PC-3 (cell line): Measurements from ENCODE around the gene HOXC11. TPM values are rescaled to one million over a fixed set of nuclear protein-coding genes. Genes with fewer than 3 reads are reported as not detected.

Experiments used
- ATAC-seq: fragments of 200-7000 bp; cut with Tn5 transposase; 2 replicates; pipeline ENCODE4 v1.9.1; 2020; ENCODE audit warnings: mild to moderate bottlenecking, moderate library complexity
- BruUV-seq: library from RNA; stranded (reverse); fragments of 400-500 nt; replicated peaks from 2 replicates; lab custom pipeline; 2021; lab: Mats Ljungman, UMichigan
- CTCF ChIA-PET: fragments of 300-600 bp; sonication (Branson Sonifier 250); formaldehyde crosslinking; loops from one replicate; lab custom pipeline; 2022; ENCODE audit warnings: antibody characterized with exemption; lab: Charles Lee
- POLR2A ChIA-PET: fragments of 300-600 bp; sonication (Branson Sonifier 250); formaldehyde crosslinking; loops from one replicate; lab custom pipeline; 2022; ENCODE audit warnings: antibody characterized with exemption; ENCODE audit not compliant: unreplicated experiment; lab: Charles Lee
- DNase-seq: peaks from one replicate; pipeline ENCODE4 v3.0.0-alpha.2; 2015
- H2AFZ ChIP-seq: fragments of 300-600 bp; sonication (generic); 2 replicates; pipeline ENCODE4 v1.6.0; 2016; ENCODE audit warnings: antibody characterized with exemption, low read length
- H3F3A ChIP-seq: fragments of 300-600 bp; sonication (generic); one replicate; pipeline ENCODE4 v1.6.0; 2017; ENCODE audit warnings: antibody characterized with exemption, low read length, control low read depth, mild to moderate bottlenecking; ENCODE audit not compliant: unreplicated experiment
- H3K27ac ChIP-seq: fragments of 300-600 bp; sonication (generic); 2 replicates; pipeline ENCODE4 v1.5.1; 2016; ENCODE audit warnings: mild to moderate bottlenecking, low read length
- H3K27me3 ChIP-seq: fragments of 300-600 bp; sonication (generic); 2 replicates; pipeline ENCODE4 v1.6.1; 2016; ENCODE audit warnings: low read length, mixed read lengths
- H3K36me3 ChIP-seq: fragments of 300-600 bp; sonication (generic); 2 replicates; pipeline ENCODE4 v1.6.1; 2016; ENCODE audit warnings: low read depth, mixed run types, low read length, mixed read lengths
- H3K4me1 ChIP-seq: fragments of 300-600 bp; sonication (generic); 2 replicates; pipeline ENCODE4 v1.5.1; 2016; ENCODE audit warnings: low read length; ENCODE audit not compliant: insufficient read depth
- H3K4me2 ChIP-seq: fragments of 300-600 bp; sonication (generic); 2 replicates; pipeline ENCODE4 v1.6.0; 2016; ENCODE audit warnings: low read length
- H3K4me3 ChIP-seq: fragments of 300-600 bp; sonication (generic); 2 replicates; pipeline ENCODE4 v1.5.1; 2016; ENCODE audit warnings: mild to moderate bottlenecking, low read length, mixed read lengths
- H3K79me2 ChIP-seq: fragments of 300-600 bp; sonication (generic); 2 replicates; pipeline ENCODE4 v1.6.1; 2017; ENCODE audit warnings: low read length, mixed read lengths
- H3K9ac ChIP-seq: fragments of 300-600 bp; sonication (generic); 2 replicates; pipeline ENCODE4 v1.6.0; 2016; ENCODE audit warnings: mild to moderate bottlenecking, low read length
- H3K9me2 ChIP-seq: fragments of 300-600 bp; sonication (generic); replicated peaks from 2 replicates; pipeline ENCODE4 v1.6.1; 2016; ENCODE audit warnings: mixed run types, low read length, mixed read lengths
- H3K9me3 ChIP-seq: fragments of 300-600 bp; sonication (generic); 2 replicates; pipeline ENCODE4 v1.6.1; 2016; ENCODE audit warnings: low read length, mixed read lengths
- H4K20me1 ChIP-seq: fragments of 300-600 bp; sonication (generic); 2 replicates; pipeline ENCODE4 v1.6.1; 2016; ENCODE audit warnings: low read length, mixed read lengths
- EZH2 ChIP-seq: fragments of 300-600 bp; sonication (generic); IDR thresholded peaks from one replicate; pipeline ENCODE4 v1.6.1; 2017; ENCODE audit warnings: antibody characterized with exemption, mild to moderate bottlenecking, low read length; ENCODE audit not compliant: unreplicated experiment
- EZH2phosphoT487 ChIP-seq: fragments of 300-600 bp; sonication (generic); IDR thresholded peaks from 2 replicates; pipeline ENCODE4 v1.6.1; 2018; ENCODE audit warnings: mild to moderate bottlenecking, antibody characterized with exemption, low read length, borderline replicate concordance
- intact Hi-C: fragments of 100-400 bp; cut with micrococcal nuclease; formaldehyde crosslinking; loops from 2 replicates; pipeline ENCODE4 v1.9.0; 2023
- total RNA-seq: library from RNA; depleted of rRNA; stranded (reverse); fragments of >200 nt; gene quantifications from 2 replicates; pipeline ENCODE4 v1.2.3, GENCODE V29; 2014
- TF ChIP-seq, protein P1 (sequence below): fragments of 300-600 bp; sonication (generic); conservative IDR thresholded peaks from 2 replicates; pipeline ENCODE4 v1.5.1; 2017; ENCODE audit warnings: antibody characterized with exemption, low read depth, mild to moderate bottlenecking, low read length

Gene HOXC11
- total RNA-seq, 1 experiment from 2014 or later, result 0.84 TPM

DNA sequence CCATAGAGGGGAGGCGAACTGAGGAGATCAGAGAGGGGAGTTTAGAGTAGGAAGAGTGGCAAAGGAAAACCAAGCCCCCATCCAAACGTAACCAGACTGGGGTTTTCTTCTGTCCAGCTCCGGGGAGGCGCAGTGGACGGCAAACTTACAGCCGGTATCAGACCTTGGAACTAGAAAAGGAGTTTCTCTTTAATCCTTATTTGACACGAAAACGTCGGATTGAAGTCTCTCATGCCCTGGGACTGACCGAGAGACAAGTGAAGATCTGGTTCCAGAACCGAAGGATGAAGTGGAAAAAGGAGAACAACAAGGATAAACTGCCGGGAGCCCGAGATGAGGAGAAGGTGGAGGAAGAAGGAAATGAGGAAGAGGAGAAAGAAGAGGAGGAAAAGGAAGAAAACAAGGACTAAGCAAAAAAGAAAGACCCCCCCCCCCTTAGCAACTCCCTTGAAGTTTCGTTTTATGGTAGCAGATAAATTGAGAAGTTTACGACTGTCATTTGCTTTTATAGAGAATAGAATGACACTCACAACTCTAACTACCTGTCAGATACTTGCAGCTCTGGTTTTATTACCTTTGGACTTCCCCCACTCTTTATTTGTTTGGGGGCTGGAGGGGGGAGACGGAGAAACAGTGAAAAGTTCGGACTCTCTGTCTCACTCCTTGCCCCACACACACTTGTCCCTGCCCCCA, 38.2 kb downstream of the HOXC11 start:
- ChIA-PET POLR2A (interaction anchor here (0.6 kb wide), 1 partner anchor 288 kb away, joined by 3 read pairs; no protein-coding TSS in a partner anchor), CTCF (no interaction called here)
- ATAC-seq (no peak), DNase-seq (no peak)
- Histone ChIP-seq H3K4me3 (peak overlapping the region; percentile 78), H3K9ac (no peak overlapping the region), H4K20me1 (no peaks in the 10 kb centered on the region), H2AFZ (peak overlapping the region; percentile 41; the same call in 1 of the 2 replicates), H3K36me3 (no peaks in the 10 kb centered on the region), H3F3A (no peaks in the 10 kb centered on the region), H3K27ac (no peak overlapping the region), H3K9me2 (no peaks in the 10 kb centered on the region), H3K9me3 (no peaks in the 10 kb centered on the region), H3K4me2 (peak overlapping the region; percentile 99), H3K79me2 (peaks cover 24% of the 10 kb centered on the region), H3K4me1 (peaks cover 50% of the 10 kb centered on the region), H3K27me3 (no peaks in the 10 kb centered on the region)
- BruUV-seq, result no TSS peak
- no peak for TF ChIP-seq EZH2
- intact Hi-C loops, result no loop called here

DNA sequence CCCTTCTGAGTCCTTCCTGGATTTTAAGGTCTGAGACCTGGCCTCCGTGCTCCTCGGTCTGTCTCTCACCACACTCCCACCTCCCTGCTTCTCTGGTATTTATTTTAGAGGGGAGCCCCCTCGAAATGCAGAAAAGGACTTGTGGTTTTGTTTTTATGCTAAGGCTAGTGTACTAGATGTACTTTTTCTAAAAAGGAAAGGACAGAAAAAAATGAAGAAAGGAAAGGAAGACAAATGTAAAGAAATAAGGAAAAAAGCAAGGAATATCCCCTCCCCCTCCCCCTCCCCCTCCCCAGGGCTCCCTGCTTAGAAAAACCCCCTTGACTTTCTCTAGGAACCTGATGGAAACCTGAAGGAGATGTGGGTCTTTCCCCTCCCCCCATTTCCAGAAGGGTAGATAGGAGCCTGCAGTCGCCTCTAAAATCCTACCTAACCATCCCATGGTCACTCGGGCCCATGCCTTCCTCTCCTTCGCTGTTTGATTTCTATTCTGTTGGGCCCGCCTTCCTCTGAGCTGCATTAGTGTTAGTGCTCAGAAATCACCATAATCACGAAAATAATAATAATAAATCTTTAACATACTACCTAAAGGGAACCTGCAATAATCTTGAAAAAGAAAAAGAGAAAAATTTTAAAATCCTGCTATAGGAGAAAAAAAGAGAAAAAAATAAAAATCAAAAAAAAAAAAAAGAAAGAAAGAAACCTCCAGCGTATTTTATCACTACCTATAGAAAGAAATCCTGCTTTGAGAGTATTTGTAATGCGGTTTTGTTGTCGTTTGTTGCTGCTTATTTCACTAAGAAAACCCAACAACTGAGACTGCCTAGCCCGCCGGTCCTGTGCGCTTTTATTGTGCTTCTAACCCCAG, 39.0 kb downstream of the HOXC11 start:
- H2AFZ ChIP-seq, result no peak overlapping the region
- no peak for TF ChIP-seq EZH2
- TF ChIP-seq, protein P1, sequence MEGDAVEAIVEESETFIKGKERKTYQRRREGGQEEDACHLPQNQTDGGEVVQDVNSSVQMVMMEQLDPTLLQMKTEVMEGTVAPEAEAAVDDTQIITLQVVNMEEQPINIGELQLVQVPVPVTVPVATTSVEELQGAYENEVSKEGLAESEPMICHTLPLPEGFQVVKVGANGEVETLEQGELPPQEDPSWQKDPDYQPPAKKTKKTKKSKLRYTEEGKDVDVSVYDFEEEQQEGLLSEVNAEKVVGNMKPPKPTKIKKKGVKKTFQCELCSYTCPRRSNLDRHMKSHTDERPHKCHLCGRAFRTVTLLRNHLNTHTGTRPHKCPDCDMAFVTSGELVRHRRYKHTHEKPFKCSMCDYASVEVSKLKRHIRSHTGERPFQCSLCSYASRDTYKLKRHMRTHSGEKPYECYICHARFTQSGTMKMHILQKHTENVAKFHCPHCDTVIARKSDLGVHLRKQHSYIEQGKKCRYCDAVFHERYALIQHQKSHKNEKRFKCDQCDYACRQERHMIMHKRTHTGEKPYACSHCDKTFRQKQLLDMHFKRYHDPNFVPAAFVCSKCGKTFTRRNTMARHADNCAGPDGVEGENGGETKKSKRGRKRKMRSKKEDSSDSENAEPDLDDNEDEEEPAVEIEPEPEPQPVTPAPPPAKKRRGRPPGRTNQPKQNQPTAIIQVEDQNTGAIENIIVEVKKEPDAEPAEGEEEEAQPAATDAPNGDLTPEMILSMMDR, result no peak
- no peak for TF ChIP-seq EZH2phosphoT487
- intact Hi-C loops, result no loop called here
- no peaks in the 10 kb centered on the region for H3K9me2 ChIP-seq
- H3K36me3 ChIP-seq, result no peaks in the 10 kb centered on the region
- BruUV-seq, result no TSS peak
- H3K27me3 ChIP-seq, result no peaks in the 10 kb centered on the region
- H3K4me2 ChIP-seq, result peak overlapping the region; percentile 99
- ATAC-seq (no peak), DNase-seq (no peak)
- ChIA-PET CTCF (interaction anchor here (1.0 kb wide), 1 partner anchor 189 kb away, joined by 4 read pairs; no protein-coding TSS in a partner anchor), POLR2A (interaction anchor here (0.6 kb wide), 1 partner anchor 16 kb away, joined by 4 read pairs; the partner anchor contains the start of gene HOXC6)
- peak overlapping the region; percentile 78; the same call in 1 of the 2 replicates for H3K4me3 ChIP-seq
- H3K27ac ChIP-seq, result no peak overlapping the region
- H3F3A ChIP-seq, result no peaks in the 10 kb centered on the region
- no peak overlapping the region for H3K9ac ChIP-seq
- H4K20me1 ChIP-seq, result no peaks in the 10 kb centered on the region
- no peaks in the 10 kb centered on the region for H3K9me3 ChIP-seq
- peaks cover 49% of the 10 kb centered on the region for H3K4me1 ChIP-seq
- H3K79me2 ChIP-seq, result peaks cover 24% of the 10 kb centered on the region

DNA sequence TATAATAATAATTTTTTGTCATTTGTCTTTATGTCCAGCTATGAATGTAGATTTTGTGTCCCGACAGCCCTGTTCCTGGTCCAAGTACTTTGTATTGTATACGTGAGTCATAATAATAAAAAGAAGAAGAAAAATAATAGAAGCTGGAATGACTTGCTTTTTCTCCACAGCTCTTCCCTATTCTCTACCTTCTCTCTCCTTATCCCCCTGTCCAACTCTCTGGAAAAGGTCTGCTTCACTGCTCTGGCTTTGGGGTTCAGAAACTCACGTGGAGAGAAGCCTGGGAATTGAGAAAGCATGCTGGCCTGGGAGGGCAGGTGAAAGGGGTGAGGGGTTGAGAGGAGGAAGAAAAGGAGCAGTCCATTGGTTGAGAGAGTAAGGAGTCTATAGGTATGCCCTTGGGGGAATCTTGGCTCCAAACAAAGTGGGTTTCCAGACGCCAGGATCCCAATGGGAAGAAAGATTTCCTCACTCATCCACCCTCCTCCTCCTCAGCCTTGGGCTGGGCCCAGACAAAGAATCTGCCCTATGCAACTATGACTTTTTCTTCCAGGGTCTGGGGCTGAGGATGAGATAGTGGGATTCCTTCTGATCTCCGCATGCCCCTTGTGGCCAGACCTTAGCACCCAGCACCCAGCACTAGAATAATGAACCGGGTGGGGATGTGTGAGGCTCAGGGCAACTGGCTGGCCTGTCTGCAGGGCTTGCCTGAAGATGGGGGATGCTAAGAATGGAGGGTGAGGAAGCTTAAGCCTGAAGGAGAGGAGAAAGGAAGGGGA, 39.9 kb downstream of the HOXC11 start:
- no peak overlapping the region for H2AFZ ChIP-seq
- 0 out of 2 replicates have a peak overlapping the region, but pooled peaks have one; percentile 10 for H3K27ac ChIP-seq
- H3K9ac ChIP-seq, result no peak overlapping the region
- H3K79me2 ChIP-seq, result peaks cover 33% of the 10 kb centered on the region
- H3K4me1 ChIP-seq, result peaks cover 49% of the 10 kb centered on the region
- TF ChIP-seq EZH2phosphoT487 (no peak), EZH2 (no peak)
- TF ChIP-seq, protein P1, result no peak
- DNase-seq (peak; percentile 33), ATAC-seq (peak; percentile 5; the same call in 1 of the 2 replicates)
- H4K20me1 ChIP-seq, result no peaks in the 10 kb centered on the region
- H3K4me2 ChIP-seq, result peak overlapping the region; percentile 16; the same call in 1 of the 2 replicates
- no TSS peak for BruUV-seq
- no peaks in the 10 kb centered on the region for H3K36me3 ChIP-seq
- no peaks in the 10 kb centered on the region for H3K27me3 ChIP-seq
- ChIA-PET POLR2A (interaction anchor here (0.6 kb wide), 2 partner anchors 14 to 15 kb away, joined by 4 to 7 read pairs; partner anchors contain the start of gene HOXC6), CTCF (interaction anchor here (0.5 to 1.0 kb wide), 3 partner anchors 28 to 188 kb away, joined by 3 to 8 read pairs (median 4); partner anchors contain the start of gene HOXC10)
- no peaks in the 10 kb centered on the region for H3K9me2 ChIP-seq
- H3F3A ChIP-seq, result no peaks in the 10 kb centered on the region
- intact Hi-C loops, result no loop called here
- H3K4me3 ChIP-seq, result no peak overlapping the region
- no peaks in the 10 kb centered on the region for H3K9me3 ChIP-seq
